GM19395 (cell line): ENCODE data around the gene ARHGEF3.
"Not testable (repeated sequence)": the region's sequence is repeated elsewhere in the genome, so short reads cannot be mapped to it uniquely, and the experiment has no call there.

ENCODE experiments used
- ATAC-seq: cut with Tn5 transposase; IDR thresholded peaks from one replicate; pipeline ENCODE4 v1.9.1; 2021; ENCODE audit warnings: mild to moderate bottlenecking, moderate library complexity; ENCODE audit not compliant: unreplicated experiment

ARHGEF3 gene

GRCh38 chr3:56747150-56747549, 54.6 kb downstream of the ARHGEF3 start:
- ATAC-seq = no peak

GRCh38 chr3:56744016-56744415, 57.7 kb downstream of the ARHGEF3 start:
- ATAC-seq = no peak

GRCh38 chr3:56742887-56743286, 58.9 kb downstream of the ARHGEF3 start:
- ATAC-seq = no peak

GRCh38 chr3:56739036-56739435, 62.7 kb downstream of the ARHGEF3 start:
- ATAC-seq = no peak

GRCh38 chr3:56737006-56737405, 64.7 kb downstream of the ARHGEF3 start:
- ATAC-seq = no peak

- no peak for ATAC-seq
Measured at GRCh38 chr3:56732109-56732508, 69.6 kb downstream of the ARHGEF3 start.

- ATAC-seq = peak; percentile 96
Measured at GRCh38 chr3:56725175-56725574, 76.6 kb downstream of the ARHGEF3 start.

- ATAC-seq = peak; percentile 3
Measured at GRCh38 chr3:56724676-56725075, 77.1 kb downstream of the ARHGEF3 start.

GRCh38 chr3:56720849-56721248, 80.9 kb downstream of the ARHGEF3 start:
- no peak for ATAC-seq

- not testable (repeated sequence) for ATAC-seq
Measured at GRCh38 chr3:56718809-56719208, 82.9 kb downstream of the ARHGEF3 start.

- ATAC-seq = no peak
Measured at GRCh38 chr3:56711344-56711743, 90.4 kb downstream of the ARHGEF3 start.

- ATAC-seq = not testable (repeated sequence)
Measured at GRCh38 chr3:56707412-56707811, 94.3 kb downstream of the ARHGEF3 start.

GRCh38 chr3:56706629-56707028, 95.1 kb downstream of the ARHGEF3 start:
- ATAC-seq = no peak

- no peak for ATAC-seq
Measured at GRCh38 chr3:56704706-56705105, 97.0 kb downstream of the ARHGEF3 start.

GRCh38 chr3:56702490-56703315, 99.0 kb downstream of the ARHGEF3 start:
- no peak for ATAC-seq

- no peak for ATAC-seq
Measured at GRCh38 chr3:56700151-56700550, 101.6 kb downstream of the ARHGEF3 start.

- ATAC-seq = no peak
Measured at GRCh38 chr3:56694867-56695683, 106.7 kb downstream of the ARHGEF3 start.

GRCh38 chr3:56693750-56694149, 108.0 kb downstream of the ARHGEF3 start:
- ATAC-seq = no peak

GRCh38 chr3:56692520-56693433, 109.0 kb downstream of the ARHGEF3 start:
- peak; percentile 90 for ATAC-seq

GRCh38 chr3:56692001-56692365, 109.8 kb downstream of the ARHGEF3 start:
- ATAC-seq = not testable (repeated sequence)
